ENCODE data around the gene NKX6-1.
A peak's percentile ranks its signal among the peaks of the same experiment; 100 is the strongest.

Gene NKX6-1

DNA sequence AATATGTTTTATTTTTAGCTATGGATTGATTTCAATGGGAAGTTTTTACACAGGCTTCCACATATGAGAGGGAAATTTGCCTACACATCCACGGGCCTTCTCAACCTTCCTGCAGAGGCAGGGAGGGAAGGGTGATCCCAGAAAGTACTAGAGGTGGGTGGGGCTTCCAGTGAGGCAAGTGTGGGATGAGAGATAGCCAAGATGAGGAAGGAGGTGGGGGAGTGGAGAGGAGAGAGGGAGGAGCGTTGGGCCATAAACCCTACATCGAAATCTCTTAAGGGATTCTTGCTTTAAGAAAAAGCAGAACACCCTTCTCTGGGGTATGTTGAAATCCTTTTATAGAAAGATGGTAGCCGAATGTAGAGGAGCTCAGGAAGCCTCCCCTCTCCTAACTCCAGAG is 19.0 kb downstream of the NKX6-1 start:
- no peak overlapping the region for H3K4me3 ChIP-seq (ENCODE audit: low read depth, low read length)
- TF ChIP-seq, protein P1, sequence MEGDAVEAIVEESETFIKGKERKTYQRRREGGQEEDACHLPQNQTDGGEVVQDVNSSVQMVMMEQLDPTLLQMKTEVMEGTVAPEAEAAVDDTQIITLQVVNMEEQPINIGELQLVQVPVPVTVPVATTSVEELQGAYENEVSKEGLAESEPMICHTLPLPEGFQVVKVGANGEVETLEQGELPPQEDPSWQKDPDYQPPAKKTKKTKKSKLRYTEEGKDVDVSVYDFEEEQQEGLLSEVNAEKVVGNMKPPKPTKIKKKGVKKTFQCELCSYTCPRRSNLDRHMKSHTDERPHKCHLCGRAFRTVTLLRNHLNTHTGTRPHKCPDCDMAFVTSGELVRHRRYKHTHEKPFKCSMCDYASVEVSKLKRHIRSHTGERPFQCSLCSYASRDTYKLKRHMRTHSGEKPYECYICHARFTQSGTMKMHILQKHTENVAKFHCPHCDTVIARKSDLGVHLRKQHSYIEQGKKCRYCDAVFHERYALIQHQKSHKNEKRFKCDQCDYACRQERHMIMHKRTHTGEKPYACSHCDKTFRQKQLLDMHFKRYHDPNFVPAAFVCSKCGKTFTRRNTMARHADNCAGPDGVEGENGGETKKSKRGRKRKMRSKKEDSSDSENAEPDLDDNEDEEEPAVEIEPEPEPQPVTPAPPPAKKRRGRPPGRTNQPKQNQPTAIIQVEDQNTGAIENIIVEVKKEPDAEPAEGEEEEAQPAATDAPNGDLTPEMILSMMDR (conservative IDR thresholded peaks at IDR 0.05; ENCODE audit: low read depth, low read length): no peak
- DNase-seq (ENCODE audit: low read depth): no peak

- TF ChIP-seq, protein P1 (conservative IDR thresholded peaks at IDR 0.05; ENCODE audit: low read depth, low read length): no peak
- no peak overlapping the region for H3K4me3 ChIP-seq (ENCODE audit: low read depth, low read length)
- no peak for DNase-seq (ENCODE audit: low read depth)
Measured at GRCh38 chr4:84479663-84480062, 19.4 kb downstream of the NKX6-1 start.

DNA sequence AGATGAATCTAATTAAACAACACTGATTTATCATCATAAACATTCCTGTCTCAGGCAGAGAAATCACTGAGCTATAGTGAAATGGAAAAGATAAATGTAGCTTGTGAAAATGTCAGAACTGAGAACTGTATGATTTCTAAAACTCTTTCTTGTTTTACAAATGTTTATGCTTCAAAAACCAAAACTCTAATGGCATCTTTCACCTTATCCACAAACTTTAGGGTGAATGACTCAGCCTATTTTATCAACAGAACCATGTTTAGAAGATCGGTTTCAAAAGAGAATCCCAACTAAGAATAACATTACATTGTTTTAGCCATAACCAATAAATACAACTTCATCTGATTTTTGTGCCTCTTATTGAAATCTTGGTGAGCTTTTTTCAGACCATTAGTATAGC is 21.4 kb downstream of the NKX6-1 start:
- DNase-seq (ENCODE audit: low read depth): no peak
- TF ChIP-seq, protein P1 (conservative IDR thresholded peaks at IDR 0.05; ENCODE audit: low read depth, low read length): no peak
- no peak overlapping the region for H3K4me3 ChIP-seq (ENCODE audit: low read depth, low read length)

- no peak for DNase-seq (ENCODE audit: low read depth)
- no peak overlapping the region for H3K4me3 ChIP-seq (ENCODE audit: low read depth, low read length)
- TF ChIP-seq, protein P1 (conservative IDR thresholded peaks at IDR 0.05; ENCODE audit: low read depth, low read length): no peak
Measured at GRCh38 chr4:84474107-84474506, 25.0 kb downstream of the NKX6-1 start.

- DNase-seq (ENCODE audit: low read depth): no peak
- no peak overlapping the region for H3K4me3 ChIP-seq (ENCODE audit: low read depth, low read length)
- TF ChIP-seq, protein P1 (conservative IDR thresholded peaks at IDR 0.05; ENCODE audit: low read depth, low read length): no peak
Measured at GRCh38 chr4:84472154-84472553, 26.9 kb downstream of the NKX6-1 start.

- TF ChIP-seq, protein P1 (conservative IDR thresholded peaks at IDR 0.05; ENCODE audit: low read depth, low read length): peak; percentile 51
- DNase-seq (ENCODE audit: low read depth): peak; percentile 26
- H3K4me3 ChIP-seq (ENCODE audit: low read depth, low read length): no peak overlapping the region
Measured at GRCh38 chr4:84470204-84470785, 28.8 kb downstream of the NKX6-1 start.

- H3K4me3 ChIP-seq (ENCODE audit: low read depth, low read length): no peak overlapping the region
- DNase-seq (ENCODE audit: low read depth): no peak
- TF ChIP-seq, protein P1 (conservative IDR thresholded peaks at IDR 0.05; ENCODE audit: low read depth, low read length): no peak
Measured at GRCh38 chr4:84467601-84468000, 31.5 kb downstream of the NKX6-1 start.
